ENCODE data around the gene VCAN.

DNA sequence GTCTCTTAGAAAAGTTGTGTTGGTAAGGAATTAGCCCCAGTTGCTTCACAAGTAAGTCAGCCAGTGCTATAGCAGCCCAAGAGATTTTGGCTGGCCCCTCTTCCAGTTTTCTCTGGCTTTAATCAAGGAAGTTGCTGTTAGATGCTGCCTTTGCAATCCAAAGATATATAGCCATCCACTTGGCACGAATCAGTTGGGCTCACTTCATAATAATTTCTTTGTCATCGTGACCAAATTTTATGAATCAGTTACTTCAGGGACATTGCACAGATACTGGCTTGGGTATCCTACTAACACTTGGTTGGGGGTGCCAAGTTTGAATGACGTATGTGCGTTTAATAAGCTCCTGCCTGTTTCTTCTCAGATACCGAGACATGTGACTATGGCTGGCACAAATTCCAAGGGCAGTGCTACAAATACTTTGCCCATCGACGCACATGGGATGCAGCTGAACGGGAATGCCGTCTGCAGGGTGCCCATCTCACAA, 81.5 kb downstream of the VCAN start:
- TF ChIP-seq CTCF (IDR thresholded peaks at IDR 0.05) (no peak), POLR2A (IDR thresholded peaks at IDR 0.05) (no peak), EP300 (IDR thresholded peaks at IDR 0.05; ENCODE audit: low read depth) (no peak)

Data from transverse colon (tissue), 3 donors.